T-helper 17 cell (primary cell): Measurements from ENCODE around the gene C16orf95. TPM values are rescaled to one million over a fixed set of nuclear protein-coding genes. Genes with fewer than 3 reads are reported as not detected.
"Not testable (repeated sequence)": the region's sequence is repeated elsewhere in the genome, so short reads cannot be mapped to it uniquely, and the experiment has no call there.

ENCODE experiments used
- ATAC-seq: fragments of 150-1000 bp; cut with Tn5 transposase; 2 replicates; pipeline ENCODE4 v1.10.0; 2021; ENCODE audit warnings: mild to moderate bottlenecking, moderate library complexity
- DNase-seq, 3 donors: peaks; one replicate each; pipeline versions ENCODE4 v3.0.0 to v3.0.0-alpha.2; 2020 to 2021
- H3K9me3 ChIP-seq: one replicate; pipeline ENCODE4 v1.7.0; 2013; ENCODE audit warnings: low read length, mild to moderate bottlenecking; ENCODE audit not compliant: control insufficient read depth, poor library complexity, severe bottlenecking
- H3K27ac Mint-ChIP-seq: one replicate; pipeline ENCODE4 v1.8.0; 2022; ENCODE audit warnings: mild to moderate bottlenecking, moderate library complexity, mixed read lengths
- H3K27me3 Mint-ChIP-seq: one replicate; pipeline ENCODE4 v1.8.0; 2022; ENCODE audit warnings: mixed read lengths
- H3K36me3 Mint-ChIP-seq: one replicate; pipeline ENCODE4 v1.8.0; 2022; ENCODE audit warnings: low read depth, mixed read lengths
- H3K4me1 Mint-ChIP-seq: one replicate; pipeline ENCODE4 v1.8.0; 2022; ENCODE audit warnings: mild to moderate bottlenecking, mixed read lengths
- H3K4me3 Mint-ChIP-seq: one replicate; pipeline ENCODE4 v1.8.0; 2022; ENCODE audit warnings: mild to moderate bottlenecking, moderate library complexity, mixed read lengths
- total RNA-seq, 4 donors: library from RNA in 2 of 4; stranded (reverse) in 2 of 4; gene quantifications; one replicate each; pipeline ENCODE4 v1.2.3 and lab custom pipeline; 2022 to 2026

Gene C16orf95, protein sequence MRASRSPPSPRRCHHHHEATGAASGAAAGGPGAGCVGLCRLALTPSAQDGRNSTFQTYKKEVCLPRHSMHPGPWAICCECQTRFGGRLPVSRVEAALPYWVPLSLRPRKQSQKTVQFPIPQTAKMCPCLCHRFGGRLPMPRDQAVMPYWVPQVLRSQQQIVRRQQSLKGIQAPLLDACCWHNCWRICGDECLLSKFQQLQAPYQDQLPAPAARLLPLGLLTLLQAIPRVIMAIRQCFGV
- total RNA-seq (1 to 10 TPM; 2.0 to 2.6 TPM), total RNA-seq (lab: John Stamatoyannopoulos, UW) (0.46 to 0.75 reads per million in 2 donors)

DNA sequence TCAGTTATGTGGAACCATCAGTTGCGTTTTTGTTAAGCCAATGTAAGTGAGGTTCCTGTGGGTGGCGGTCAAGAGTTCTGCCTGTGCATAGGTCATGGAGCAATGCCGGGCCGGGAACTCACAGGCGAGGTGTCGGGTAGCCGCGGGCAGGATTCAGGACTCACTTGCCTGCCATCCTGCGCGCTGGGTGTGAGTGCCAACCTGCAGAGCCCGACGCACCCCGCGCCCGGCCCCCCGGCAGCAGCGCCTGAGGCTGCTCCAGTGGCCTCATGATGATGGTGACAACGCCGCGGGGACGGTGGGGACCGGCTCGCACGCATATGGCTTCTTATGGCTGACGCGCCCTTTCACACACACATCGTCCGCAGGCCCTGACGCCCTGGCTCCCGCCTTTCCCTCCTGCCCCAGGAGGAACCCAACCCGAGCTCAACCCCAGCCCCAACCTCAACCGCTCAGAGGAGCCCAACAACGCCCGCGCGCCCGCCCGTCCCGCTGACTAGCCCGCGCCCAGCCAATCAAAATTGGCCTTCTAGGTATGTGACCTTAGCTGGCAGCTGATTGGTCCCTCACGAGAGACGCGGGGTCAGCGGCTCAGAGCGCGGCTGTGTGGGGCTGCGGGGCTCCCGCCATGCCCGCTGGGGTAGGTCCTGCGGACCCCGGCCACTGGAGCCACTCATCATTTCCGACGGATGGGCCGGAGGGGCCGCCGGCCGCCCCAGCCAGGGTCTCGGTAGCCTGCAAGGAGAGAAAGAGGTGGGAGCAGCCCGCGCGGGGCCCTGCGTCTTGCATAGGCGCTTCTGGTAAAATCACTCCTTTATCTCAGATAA, at the start of gene C16orf95:
TSS of gene C16orf95 (minus strand) at position 470 of the 827 bp plus-strand sequence. CDS start at position 320, 150 bp downstream.
- Mint-ChIP-seq H3K27ac (peak within 1 kb of the TSS; percentile 94), H3K36me3 (no peaks in the 10 kb centered on the region), H3K27me3 (no peaks in the 10 kb centered on the region), H3K4me1 (peaks cover 13% of the 10 kb centered on the region), H3K4me3 (peak within 1 kb of the TSS; percentile 97)
- no peaks in the 10 kb centered on the region for H3K9me3 ChIP-seq
- DNase-seq (peak; percentile 89 to 99 (median 93)), ATAC-seq (peak; percentile 93)

DNA sequence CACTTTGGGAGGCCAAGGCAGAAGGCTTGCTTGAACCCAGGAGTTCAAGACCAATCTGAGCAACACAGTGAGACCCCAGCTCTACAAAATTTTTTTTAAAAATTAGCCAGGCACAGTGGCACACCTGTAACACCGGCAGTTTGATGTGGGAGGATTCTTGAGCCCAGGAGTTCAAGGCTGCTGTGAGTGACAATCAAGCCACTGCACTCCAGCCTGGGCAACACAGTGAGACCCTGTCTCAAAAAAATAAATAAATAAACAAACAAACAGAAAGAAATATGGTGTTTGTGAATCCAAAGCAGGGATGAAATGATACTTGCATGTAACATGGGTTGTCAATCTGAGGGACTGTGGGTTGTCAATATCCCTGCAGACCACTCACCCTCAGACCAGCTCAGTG, 49.7 kb upstream of the C16orf95 start:
- Mint-ChIP-seq H3K36me3 (peaks cover 2% of the 10 kb centered on the region), H3K27me3 (no peaks in the 10 kb centered on the region), H3K27ac (no peak overlapping the region), H3K4me1 (peaks cover 35% of the 10 kb centered on the region), H3K4me3 (no peak overlapping the region)
- DNase-seq: no peak
- no peak for ATAC-seq
- no peaks in the 10 kb centered on the region for H3K9me3 ChIP-seq

DNA sequence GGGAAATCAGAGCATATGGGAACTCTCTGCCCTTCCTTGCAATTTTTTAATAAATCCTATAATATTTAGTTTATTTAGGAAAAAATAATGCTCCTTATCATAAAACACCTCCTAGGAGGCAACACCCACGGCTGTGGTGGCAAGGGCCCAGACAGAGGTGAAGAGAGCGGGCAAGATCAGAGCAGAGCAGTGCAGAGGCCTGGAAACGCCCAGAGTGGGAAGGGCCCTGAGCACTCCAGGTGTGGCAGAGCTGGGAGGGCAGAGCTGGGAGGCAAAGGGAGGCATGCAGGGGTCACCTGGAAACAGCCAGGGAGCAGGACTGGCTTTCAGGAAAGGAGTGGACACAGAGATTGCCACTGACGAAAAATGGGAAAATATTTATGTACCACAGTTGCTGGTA, 49.1 kb upstream of the C16orf95 start:
- no peaks in the 10 kb centered on the region for H3K27me3 Mint-ChIP-seq
- no peak overlapping the region for H3K4me3 Mint-ChIP-seq
- H3K36me3 Mint-ChIP-seq: peaks cover 2% of the 10 kb centered on the region
- ATAC-seq: no peak
- peaks cover 33% of the 10 kb centered on the region for H3K4me1 Mint-ChIP-seq
- no peak overlapping the region for H3K27ac Mint-ChIP-seq
- no peaks in the 10 kb centered on the region for H3K9me3 ChIP-seq
- DNase-seq: no peak

DNA sequence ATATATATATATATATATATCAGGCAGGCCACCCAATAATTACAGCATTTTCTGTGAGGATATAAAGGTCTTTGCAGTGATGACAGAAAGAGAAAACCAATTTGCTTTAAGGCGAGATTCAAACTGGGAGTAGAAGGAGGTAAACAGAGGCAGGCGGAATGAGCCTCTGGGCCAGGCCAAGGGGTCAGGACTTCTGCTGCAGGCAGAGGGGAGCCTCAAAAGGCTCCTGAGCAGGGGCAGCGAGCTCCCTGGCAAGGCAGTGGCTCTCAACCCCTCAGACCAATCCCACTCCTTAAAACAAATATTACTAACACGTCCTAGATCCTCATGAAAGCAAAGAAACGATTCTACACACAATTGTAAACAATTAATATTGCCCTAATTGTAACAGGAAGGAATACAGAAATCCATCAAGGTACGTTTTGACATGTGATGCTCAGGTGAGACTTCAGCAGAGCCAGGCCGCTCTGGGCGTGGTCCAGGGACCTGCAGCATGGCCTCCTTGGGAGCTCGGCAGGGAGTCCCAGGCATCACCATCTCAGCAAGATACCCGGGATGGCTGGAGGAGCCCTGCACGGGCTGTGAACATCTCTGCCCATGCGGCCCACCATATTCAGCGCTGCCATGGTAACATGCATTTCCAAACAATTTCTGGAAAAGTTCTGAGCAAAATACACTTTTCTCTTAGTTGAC, 48.0 kb upstream of the C16orf95 start:
- DNase-seq (no peak), ATAC-seq (no peak)
- Mint-ChIP-seq H3K36me3 (peaks cover 2% of the 10 kb centered on the region), H3K4me1 (peaks cover 31% of the 10 kb centered on the region), H3K27ac (peak overlapping the region; percentile 69), H3K27me3 (no peaks in the 10 kb centered on the region), H3K4me3 (no peak overlapping the region)
- H3K9me3 ChIP-seq: no peaks in the 10 kb centered on the region

DNA sequence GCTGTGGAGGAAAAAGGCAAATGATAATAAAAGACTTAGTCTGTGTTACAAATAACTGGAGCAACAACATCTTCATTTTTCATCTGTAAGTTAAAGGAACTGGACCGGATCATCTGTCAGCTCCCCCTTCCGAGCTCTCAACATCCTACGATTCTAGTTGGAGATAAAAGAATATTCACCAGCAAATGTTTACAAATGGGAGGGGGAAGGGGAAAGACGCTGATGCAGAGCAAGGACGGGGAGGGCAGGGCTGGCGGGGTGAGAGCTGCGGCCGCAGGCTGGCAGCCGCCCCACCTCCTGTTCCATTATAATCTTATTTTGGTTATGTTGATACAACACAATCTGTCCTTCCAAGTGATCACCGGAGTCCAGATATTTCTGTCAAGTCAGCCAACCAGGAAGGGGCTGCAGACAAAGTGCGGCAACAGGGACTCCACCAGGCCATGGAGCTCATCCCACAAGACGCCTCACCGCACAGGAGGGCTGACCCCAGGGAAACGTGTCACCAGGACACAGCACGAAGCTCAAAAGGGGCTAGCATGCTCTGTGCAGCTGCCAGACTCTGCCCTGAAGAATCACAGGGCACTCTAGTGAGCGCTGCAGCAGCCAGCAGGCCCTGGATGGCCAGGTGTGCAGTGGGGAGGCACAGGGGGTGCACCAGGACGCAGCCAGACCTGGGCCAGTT, 46.7 kb upstream of the C16orf95 start:
- Mint-ChIP-seq H3K4me3 (no peak overlapping the region), H3K27ac (peak overlapping the region; percentile 69), H3K36me3 (peaks cover 3% of the 10 kb centered on the region), H3K27me3 (no peaks in the 10 kb centered on the region), H3K4me1 (peaks cover 29% of the 10 kb centered on the region)
- DNase-seq (no peak), ATAC-seq (no peak)
- no peaks in the 10 kb centered on the region for H3K9me3 ChIP-seq

DNA sequence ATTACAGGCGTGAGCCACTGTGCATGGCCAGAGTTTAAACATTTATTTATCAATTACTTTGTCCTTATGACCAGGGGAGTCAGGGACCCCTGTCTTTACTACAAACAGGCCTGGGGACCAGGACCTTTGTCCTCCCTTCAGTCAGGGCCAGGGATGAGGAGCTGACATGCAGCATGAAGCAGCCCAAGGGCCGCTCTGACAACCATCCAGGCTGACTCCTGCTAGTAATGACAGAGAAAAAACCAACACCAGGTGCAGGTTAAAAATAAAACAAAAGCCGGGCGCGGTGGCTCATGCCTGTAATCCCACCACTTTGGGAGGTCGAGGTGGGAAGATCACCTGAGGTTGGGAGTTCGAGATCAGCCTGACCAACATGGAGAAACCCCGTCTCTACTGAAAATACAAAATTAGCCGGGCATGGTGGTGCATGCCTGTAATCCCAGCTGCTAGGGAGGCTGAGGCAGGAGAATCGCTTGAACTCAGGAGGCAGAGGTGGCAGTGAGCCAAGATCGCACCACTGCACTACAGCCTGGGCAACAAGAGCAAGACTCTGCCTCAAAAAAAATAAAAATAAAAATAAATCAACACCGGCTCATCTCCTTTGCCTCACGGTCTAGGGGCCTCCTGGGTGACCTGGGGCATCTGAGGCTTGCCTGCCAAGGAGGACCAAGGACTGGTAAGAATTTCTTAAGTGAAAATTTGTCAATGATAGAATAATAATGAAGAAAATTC, 45.8 kb upstream of the C16orf95 start:
- H3K36me3 Mint-ChIP-seq, H3K4me3 Mint-ChIP-seq, DNase-seq, H3K9me3 ChIP-seq, H3K27me3 Mint-ChIP-seq, ATAC-seq: not testable (repeated sequence)
- peaks cover 22% of the 10 kb centered on the region for H3K4me1 Mint-ChIP-seq
- H3K27ac Mint-ChIP-seq: peak overlapping the region; percentile 69

DNA sequence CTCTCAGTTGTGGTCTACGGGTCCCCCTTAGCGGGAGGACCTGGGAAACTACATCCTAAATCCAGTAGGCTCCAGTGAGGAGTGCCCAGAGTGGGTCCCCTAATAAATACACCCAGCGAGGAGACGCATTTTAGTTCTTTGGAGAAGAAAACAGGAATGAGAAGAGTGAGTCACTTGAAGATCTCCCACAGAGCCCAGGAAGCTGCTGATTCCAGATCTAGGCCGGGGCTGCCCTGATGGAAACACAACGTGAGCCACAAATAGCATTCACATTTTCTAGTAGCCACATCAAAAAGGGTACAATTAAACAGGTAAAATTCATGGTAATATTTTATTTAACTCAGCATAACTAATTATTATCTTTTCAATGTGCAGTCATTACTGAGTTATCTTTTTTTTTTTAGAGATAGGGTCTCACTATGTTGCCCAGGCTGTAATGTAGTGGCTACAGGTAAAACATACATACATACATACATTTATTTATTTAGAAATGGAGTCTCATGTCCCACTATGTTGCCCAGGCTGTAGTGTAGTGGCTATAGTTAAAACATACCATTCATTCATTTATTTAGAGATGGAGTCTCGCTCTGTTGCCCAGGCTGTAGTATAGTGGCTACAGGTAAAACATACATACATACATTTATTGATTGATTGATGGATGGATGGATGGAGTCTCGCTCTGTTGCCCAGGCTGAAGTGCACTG, 44.9 kb upstream of the C16orf95 start:
- H3K36me3 Mint-ChIP-seq: peaks cover 3% of the 10 kb centered on the region
- DNase-seq (no peak), ATAC-seq (no peak)
- no peak overlapping the region for H3K4me3 Mint-ChIP-seq
- H3K9me3 ChIP-seq: no peaks in the 10 kb centered on the region
- no peaks in the 10 kb centered on the region for H3K27me3 Mint-ChIP-seq
- H3K27ac Mint-ChIP-seq: no peak overlapping the region
- peaks cover 16% of the 10 kb centered on the region for H3K4me1 Mint-ChIP-seq

DNA sequence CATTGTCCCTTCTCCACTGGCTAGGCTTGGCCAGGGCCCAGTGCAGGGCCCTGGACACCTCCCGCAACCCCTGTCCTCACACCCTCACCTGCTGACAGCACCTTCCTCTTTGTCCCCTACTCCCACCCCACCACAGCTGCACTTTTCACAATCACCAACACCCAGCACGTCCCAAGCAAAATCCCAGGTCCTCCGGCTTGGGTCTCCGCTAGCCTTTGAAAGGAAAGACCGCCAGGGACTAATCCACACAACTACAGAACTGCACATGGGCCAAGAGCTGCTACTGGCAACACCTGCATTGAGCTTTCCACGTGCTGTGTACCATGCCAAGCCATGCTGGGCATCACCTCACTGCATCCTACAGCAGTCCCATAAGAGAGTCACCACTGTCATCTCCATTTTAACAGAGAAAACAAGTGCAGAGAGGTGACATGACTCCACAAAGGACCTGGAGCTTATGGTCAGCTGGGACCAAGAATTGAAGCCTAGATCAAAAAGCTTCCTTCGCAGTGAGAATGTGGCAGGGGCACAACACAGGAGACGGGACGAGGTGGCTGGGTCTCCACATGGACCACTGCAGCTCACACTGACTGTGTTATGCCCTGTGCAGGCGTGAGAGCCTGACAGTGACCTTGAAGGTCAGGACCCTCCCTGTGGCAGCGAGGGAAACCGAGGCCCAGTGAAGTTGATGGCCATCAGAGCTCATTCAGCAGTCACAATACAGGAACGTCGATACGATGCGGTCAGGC, 43.8 kb upstream of the C16orf95 start:
- ATAC-seq (no peak), DNase-seq (no peak)
- H3K27me3 Mint-ChIP-seq: no peaks in the 10 kb centered on the region
- H3K4me1 Mint-ChIP-seq: peaks cover 13% of the 10 kb centered on the region
- H3K36me3 Mint-ChIP-seq: peaks cover 3% of the 10 kb centered on the region
- H3K9me3 ChIP-seq: no peaks in the 10 kb centered on the region
- no peak overlapping the region for H3K27ac Mint-ChIP-seq
- H3K4me3 Mint-ChIP-seq: no peak overlapping the region

DNA sequence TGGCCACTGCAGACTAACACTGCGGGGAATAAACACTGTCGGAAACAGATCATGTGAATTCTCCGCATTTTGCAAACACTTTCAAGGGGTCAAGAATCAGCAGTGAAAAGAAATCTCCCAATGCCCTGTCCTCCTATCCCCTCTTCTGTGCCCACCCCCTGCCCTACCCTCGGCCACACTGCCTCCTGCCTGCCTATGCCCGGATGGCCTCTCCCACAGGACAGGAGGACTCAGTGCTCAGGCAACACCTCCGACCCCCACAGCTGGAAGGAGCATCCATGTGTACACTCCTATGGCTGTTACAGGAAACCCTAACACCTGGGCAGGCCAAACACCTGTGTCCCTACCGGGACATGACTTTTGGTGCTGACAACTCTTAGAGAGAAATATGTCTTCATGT, 41.9 kb upstream of the C16orf95 start:
- Mint-ChIP-seq H3K4me1 (peaks cover 7% of the 10 kb centered on the region), H3K27me3 (no peaks in the 10 kb centered on the region), H3K27ac (peak overlapping the region; percentile 19), H3K4me3 (no peak overlapping the region), H3K36me3 (peaks cover 3% of the 10 kb centered on the region)
- DNase-seq (no peak), ATAC-seq (no peak)
- H3K9me3 ChIP-seq: no peaks in the 10 kb centered on the region

DNA sequence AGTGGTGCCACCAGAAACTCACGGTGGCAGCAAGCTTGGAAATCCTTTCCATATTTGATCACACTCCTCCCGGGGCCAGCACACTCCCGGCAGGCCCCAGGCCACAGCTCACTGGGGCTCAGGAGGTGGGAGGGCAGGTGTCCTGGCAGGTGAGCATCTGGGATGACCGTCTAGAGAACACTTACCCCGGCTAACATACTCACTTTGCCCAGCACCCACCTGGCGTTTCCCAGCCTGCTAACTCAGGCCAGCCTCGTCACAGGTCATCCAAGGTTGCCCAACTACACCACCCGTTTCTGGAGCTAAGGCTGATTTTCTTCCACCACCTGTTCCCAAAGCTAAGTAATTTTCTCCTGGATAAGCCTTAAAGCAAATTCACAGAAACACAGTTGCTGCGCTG, 41.5 kb upstream of the C16orf95 start:
- DNase-seq: no peak
- H3K27me3 Mint-ChIP-seq: no peaks in the 10 kb centered on the region
- H3K36me3 Mint-ChIP-seq: peaks cover 3% of the 10 kb centered on the region

DNA sequence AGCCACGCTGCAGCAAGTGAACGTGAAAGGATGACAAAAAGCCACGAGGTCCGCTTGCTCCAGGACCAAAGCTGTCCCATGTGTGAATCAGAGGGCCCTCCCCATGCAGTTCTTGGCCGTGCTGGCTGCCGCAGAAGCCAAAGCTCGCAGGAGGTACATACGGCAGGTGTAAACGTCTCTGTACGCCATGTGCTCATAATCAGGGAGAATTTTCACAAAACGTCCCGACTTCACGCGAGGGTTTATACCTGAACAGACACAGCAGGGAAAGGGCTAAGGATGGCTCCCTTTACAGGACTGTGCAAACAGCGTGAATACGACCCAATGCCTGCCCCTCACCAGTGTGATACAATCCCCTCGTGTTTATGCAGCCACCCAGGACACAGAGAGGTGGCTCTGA, 41.1 kb upstream of the C16orf95 start:
- H3K36me3 Mint-ChIP-seq: peaks cover 3% of the 10 kb centered on the region

More for the DNA sequence above, 41.5 kb upstream of the C16orf95 start:
- ATAC-seq: no peak
- H3K4me3 Mint-ChIP-seq: no peak overlapping the region
- no peaks in the 10 kb centered on the region for H3K9me3 ChIP-seq
- H3K4me1 Mint-ChIP-seq: peaks cover 6% of the 10 kb centered on the region
- H3K27ac Mint-ChIP-seq: no peak overlapping the region

More for the DNA sequence above, 41.1 kb upstream of the C16orf95 start:
- DNase-seq (no peak), ATAC-seq (no peak)
- Mint-ChIP-seq H3K4me1 (peaks cover 2% of the 10 kb centered on the region), H3K27me3 (no peaks in the 10 kb centered on the region), H3K4me3 (no peak overlapping the region), H3K27ac (no peak overlapping the region)
- no peaks in the 10 kb centered on the region for H3K9me3 ChIP-seq
